OCI-LY3 (cell line): Measurements from ENCODE around the gene GOLGA8A.

Experiments
- EZH2phosphoT487 ChIP-seq: fragments of 200-600 bp; shearing (Covaris generic); IDR thresholded peaks from 2 replicates; pipeline ENCODE4 v1.6.1; 2018; ENCODE audit warnings: antibody characterized with exemption, mixed run types, low read depth
- TF ChIP-seq, protein P1 (sequence below): fragments of 200-600, 300-600 bp; sonication (generic); IDR thresholded peaks from 2 replicates; pipeline ENCODE4 v1.5.1; 2014; ENCODE audit warnings: antibody characterized with exemption, low read length, low read depth

DNA sequence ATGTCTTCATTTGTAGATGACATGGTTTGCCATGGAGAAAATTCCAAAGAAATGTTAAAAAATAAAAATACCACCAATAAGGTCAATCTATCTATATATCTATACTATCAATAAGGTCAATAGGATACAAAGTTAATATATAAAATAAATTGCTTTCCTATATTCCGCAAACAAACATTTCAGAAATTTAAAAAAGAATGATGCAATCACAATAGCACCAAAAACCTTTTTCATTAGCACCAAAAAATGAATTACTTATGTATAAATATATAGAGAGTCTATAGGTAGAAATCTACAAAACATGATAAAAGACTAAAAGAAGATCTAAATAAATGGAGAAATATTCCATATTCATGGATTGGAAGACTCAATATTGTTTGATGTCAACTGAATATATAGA is 22.8 kb upstream of the GOLGA8A start:
- TF ChIP-seq, protein P1, sequence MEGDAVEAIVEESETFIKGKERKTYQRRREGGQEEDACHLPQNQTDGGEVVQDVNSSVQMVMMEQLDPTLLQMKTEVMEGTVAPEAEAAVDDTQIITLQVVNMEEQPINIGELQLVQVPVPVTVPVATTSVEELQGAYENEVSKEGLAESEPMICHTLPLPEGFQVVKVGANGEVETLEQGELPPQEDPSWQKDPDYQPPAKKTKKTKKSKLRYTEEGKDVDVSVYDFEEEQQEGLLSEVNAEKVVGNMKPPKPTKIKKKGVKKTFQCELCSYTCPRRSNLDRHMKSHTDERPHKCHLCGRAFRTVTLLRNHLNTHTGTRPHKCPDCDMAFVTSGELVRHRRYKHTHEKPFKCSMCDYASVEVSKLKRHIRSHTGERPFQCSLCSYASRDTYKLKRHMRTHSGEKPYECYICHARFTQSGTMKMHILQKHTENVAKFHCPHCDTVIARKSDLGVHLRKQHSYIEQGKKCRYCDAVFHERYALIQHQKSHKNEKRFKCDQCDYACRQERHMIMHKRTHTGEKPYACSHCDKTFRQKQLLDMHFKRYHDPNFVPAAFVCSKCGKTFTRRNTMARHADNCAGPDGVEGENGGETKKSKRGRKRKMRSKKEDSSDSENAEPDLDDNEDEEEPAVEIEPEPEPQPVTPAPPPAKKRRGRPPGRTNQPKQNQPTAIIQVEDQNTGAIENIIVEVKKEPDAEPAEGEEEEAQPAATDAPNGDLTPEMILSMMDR = no peak
- TF ChIP-seq EZH2phosphoT487 = no peak
